ENCODE measurements around the gene ZNF101.

The ZNF101 gene

GRCh38 chr19:19652482-19653295 is 15.9 kb upstream of the ZNF101 start:
- Histone ChIP-seq H3K4me1 (ENCODE audit: control insufficient read depth, insufficient read depth, low read length) (no peaks in the 10 kb centered on the region), H3K27ac (ENCODE audit: insufficient read depth, low read depth, low read length, poor library complexity, severe bottlenecking) (no peak overlapping the region), H3K36me3 (ENCODE audit: control insufficient read depth, insufficient read depth, low read length) (peaks cover 66% of the 10 kb centered on the region), H3K4me3 (ENCODE audit: insufficient read depth, low read depth, low read length) (no peak overlapping the region), H3K9me3 (ENCODE audit: control insufficient read depth, low read length) (no peaks in the 10 kb centered on the region), H3K27me3 (ENCODE audit: control insufficient read depth, insufficient read depth, low read length, poor library complexity, severe bottlenecking) (no peaks in the 10 kb centered on the region)
- 95 to 96% methylated on average over 24 of the region's 24 CpGs for WGBS, 2 experiments

GRCh38 chr19:19653597-19654147 is 15.0 kb upstream of the ZNF101 start:
- H3K4me3 ChIP-seq (ENCODE audit: insufficient read depth, low read depth, low read length), result no peak overlapping the region
- peaks cover 74% of the 10 kb centered on the region for H3K36me3 ChIP-seq (ENCODE audit: control insufficient read depth, insufficient read depth, low read length)
- no peaks in the 10 kb centered on the region for H3K9me3 ChIP-seq (ENCODE audit: control insufficient read depth, low read length)
- no peaks in the 10 kb centered on the region for H3K27me3 ChIP-seq (ENCODE audit: control insufficient read depth, insufficient read depth, low read length, poor library complexity, severe bottlenecking)
- WGBS, 2 experiments, result 95 to 96% methylated on average over 23 of the region's 23 CpGs
- no peak overlapping the region for H3K27ac ChIP-seq (ENCODE audit: insufficient read depth, low read depth, low read length, poor library complexity, severe bottlenecking)
- H3K4me1 ChIP-seq (ENCODE audit: control insufficient read depth, insufficient read depth, low read length), result no peaks in the 10 kb centered on the region

- Histone ChIP-seq H3K27me3 (ENCODE audit: control insufficient read depth, insufficient read depth, low read length, poor library complexity, severe bottlenecking) (no peaks in the 10 kb centered on the region), H3K4me1 (ENCODE audit: control insufficient read depth, insufficient read depth, low read length) (no peaks in the 10 kb centered on the region), H3K4me3 (ENCODE audit: insufficient read depth, low read depth, low read length) (no peak overlapping the region), H3K9me3 (ENCODE audit: control insufficient read depth, low read length) (no peaks in the 10 kb centered on the region), H3K36me3 (ENCODE audit: control insufficient read depth, insufficient read depth, low read length) (peaks cover 77% of the 10 kb centered on the region), H3K27ac (ENCODE audit: insufficient read depth, low read depth, low read length, poor library complexity, severe bottlenecking) (no peak overlapping the region)
- 94 to 96% methylated on average over 15 of the region's 15 CpGs for WGBS, 2 experiments
Measured at GRCh38 chr19:19654441-19654840, 14.2 kb upstream of the ZNF101 start.

- no peaks in the 10 kb centered on the region for H3K4me1 ChIP-seq (ENCODE audit: control insufficient read depth, insufficient read depth, low read length)
- 96% methylated on average over 22 of the region's 22 CpGs for WGBS, 2 experiments
- H3K4me3 ChIP-seq (ENCODE audit: insufficient read depth, low read depth, low read length), result no peak overlapping the region
- H3K36me3 ChIP-seq (ENCODE audit: control insufficient read depth, insufficient read depth, low read length), result peaks cover 74% of the 10 kb centered on the region
- no peaks in the 10 kb centered on the region for H3K27me3 ChIP-seq (ENCODE audit: control insufficient read depth, insufficient read depth, low read length, poor library complexity, severe bottlenecking)
- no peak overlapping the region for H3K27ac ChIP-seq (ENCODE audit: insufficient read depth, low read depth, low read length, poor library complexity, severe bottlenecking)
- no peaks in the 10 kb centered on the region for H3K9me3 ChIP-seq (ENCODE audit: control insufficient read depth, low read length)
Measured at GRCh38 chr19:19655051-19655594, 13.5 kb upstream of the ZNF101 start.

DNA sequence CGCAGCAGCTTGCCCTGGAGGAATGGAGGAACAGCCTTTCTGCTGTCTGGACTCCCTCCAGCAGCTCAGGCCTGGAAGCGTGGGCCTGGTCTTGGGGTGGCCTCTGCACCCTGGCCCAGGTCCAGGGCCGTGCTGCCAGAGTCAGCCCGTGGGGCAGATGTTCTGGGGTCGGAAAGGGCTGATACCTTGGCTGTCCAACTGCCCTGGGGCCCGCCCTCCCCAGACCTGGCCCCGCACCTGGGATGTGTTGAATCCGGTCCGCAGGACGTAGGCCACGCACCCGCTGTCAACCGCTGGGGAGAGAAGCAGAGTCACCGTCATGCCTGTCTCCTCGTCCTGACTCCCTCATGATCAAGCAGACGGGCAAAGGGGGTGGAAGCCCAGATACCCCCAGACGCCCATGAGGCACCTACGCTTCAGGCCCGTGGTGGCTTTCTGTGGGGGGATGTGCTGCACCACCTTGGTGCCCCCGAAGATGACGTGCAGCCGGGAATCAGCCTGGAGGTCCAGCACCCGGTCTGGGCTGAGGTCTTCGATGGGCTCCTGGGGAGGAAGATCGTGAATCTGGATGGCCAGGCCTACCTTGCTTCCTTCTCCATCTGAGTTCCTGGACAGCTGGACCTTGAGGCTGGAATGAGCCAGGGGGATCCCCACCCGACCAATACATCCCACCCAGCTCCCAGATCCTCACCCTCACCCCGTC is 12.8 kb upstream of the ZNF101 start:
- H3K36me3 ChIP-seq (ENCODE audit: control insufficient read depth, insufficient read depth, low read length), result peaks cover 71% of the 10 kb centered on the region

GRCh38 chr19:19656451-19657396 is 11.9 kb upstream of the ZNF101 start:
- no peaks in the 10 kb centered on the region for H3K4me1 ChIP-seq (ENCODE audit: control insufficient read depth, insufficient read depth, low read length)
- WGBS, 2 experiments, result 96 to 97% methylated on average over 33 of the region's 33 CpGs
- H3K27ac ChIP-seq (ENCODE audit: insufficient read depth, low read depth, low read length, poor library complexity, severe bottlenecking), result no peak overlapping the region
- peaks cover 61% of the 10 kb centered on the region for H3K36me3 ChIP-seq (ENCODE audit: control insufficient read depth, insufficient read depth, low read length)
- H3K27me3 ChIP-seq (ENCODE audit: control insufficient read depth, insufficient read depth, low read length, poor library complexity, severe bottlenecking), result no peaks in the 10 kb centered on the region
- H3K9me3 ChIP-seq (ENCODE audit: control insufficient read depth, low read length), result no peaks in the 10 kb centered on the region
- H3K4me3 ChIP-seq (ENCODE audit: insufficient read depth, low read depth, low read length), result no peak overlapping the region

More for the DNA sequence above, 12.8 kb upstream of the ZNF101 start:
- Histone ChIP-seq H3K27me3 (ENCODE audit: control insufficient read depth, insufficient read depth, low read length, poor library complexity, severe bottlenecking) (no peaks in the 10 kb centered on the region), H3K4me1 (ENCODE audit: control insufficient read depth, insufficient read depth, low read length) (no peaks in the 10 kb centered on the region), H3K27ac (ENCODE audit: insufficient read depth, low read depth, low read length, poor library complexity, severe bottlenecking) (no peak overlapping the region), H3K4me3 (ENCODE audit: insufficient read depth, low read depth, low read length) (no peak overlapping the region), H3K9me3 (ENCODE audit: control insufficient read depth, low read length) (no peaks in the 10 kb centered on the region)
- WGBS, 2 experiments, result 96 to 97% methylated on average over 27 of the region's 27 CpGs

GRCh38 chr19:19657397-19657783 is 11.2 kb upstream of the ZNF101 start:
- H3K9me3 ChIP-seq (ENCODE audit: control insufficient read depth, low read length), result no peaks in the 10 kb centered on the region
- H3K27ac ChIP-seq (ENCODE audit: insufficient read depth, low read depth, low read length, poor library complexity, severe bottlenecking), result no peak overlapping the region
- H3K27me3 ChIP-seq (ENCODE audit: control insufficient read depth, insufficient read depth, low read length, poor library complexity, severe bottlenecking), result no peaks in the 10 kb centered on the region
- WGBS, 2 experiments, result 95 to 97% methylated on average over 10 of the region's 10 CpGs
- peaks cover 56% of the 10 kb centered on the region for H3K36me3 ChIP-seq (ENCODE audit: control insufficient read depth, insufficient read depth, low read length)
- H3K4me3 ChIP-seq (ENCODE audit: insufficient read depth, low read depth, low read length), result no peak overlapping the region
- H3K4me1 ChIP-seq (ENCODE audit: control insufficient read depth, insufficient read depth, low read length), result peaks cover 5% of the 10 kb centered on the region

DNA sequence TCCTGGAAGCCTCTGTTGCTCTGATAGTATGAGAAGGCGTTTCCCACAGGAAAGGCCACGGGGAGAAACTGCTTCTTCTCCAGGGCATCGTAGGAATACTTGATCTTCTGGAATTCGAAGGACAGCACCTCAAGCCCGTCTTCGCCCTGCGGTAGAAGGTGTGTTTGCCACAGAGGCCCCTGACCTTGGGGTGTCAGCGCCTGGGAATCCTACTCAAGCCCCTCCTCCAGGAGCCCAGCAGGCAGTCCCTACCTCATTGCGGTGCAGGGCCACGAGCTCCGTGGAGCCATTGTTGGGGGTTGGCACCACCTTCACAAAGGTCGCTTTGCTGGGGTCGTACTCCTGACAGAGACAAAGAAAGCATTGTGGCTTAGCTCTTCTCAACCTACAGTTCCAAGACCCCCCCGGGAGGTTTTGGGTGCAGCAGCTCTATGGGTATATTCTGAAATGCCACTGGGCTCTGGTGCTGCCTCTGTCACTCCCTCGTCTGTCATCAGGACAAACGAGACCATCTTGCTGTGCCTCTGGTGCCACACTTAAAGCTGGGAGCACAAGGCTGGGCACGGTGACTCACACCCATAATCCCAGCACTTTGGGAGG is 8.9 kb upstream of the ZNF101 start:
- H3K4me1 ChIP-seq (ENCODE audit: control insufficient read depth, insufficient read depth, low read length), result peaks cover 10% of the 10 kb centered on the region
- peaks cover 36% of the 10 kb centered on the region for H3K36me3 ChIP-seq (ENCODE audit: control insufficient read depth, insufficient read depth, low read length)
- H3K27me3 ChIP-seq (ENCODE audit: control insufficient read depth, insufficient read depth, low read length, poor library complexity, severe bottlenecking), result no peaks in the 10 kb centered on the region
- H3K9me3 ChIP-seq (ENCODE audit: control insufficient read depth, low read length), result no peaks in the 10 kb centered on the region
- WGBS, 2 experiments, result 91% methylated on average over 17 of the region's 17 CpGs
- H3K4me3 ChIP-seq (ENCODE audit: insufficient read depth, low read depth, low read length), result no peak overlapping the region
- H3K27ac ChIP-seq (ENCODE audit: insufficient read depth, low read depth, low read length, poor library complexity, severe bottlenecking), result no peak overlapping the region

GRCh38 chr19:19661141-19661674 is 7.4 kb upstream of the ZNF101 start:
- Histone ChIP-seq H3K4me3 (ENCODE audit: insufficient read depth, low read depth, low read length) (peak overlapping the region; percentile 2), H3K9me3 (ENCODE audit: control insufficient read depth, low read length) (no peaks in the 10 kb centered on the region), H3K27me3 (ENCODE audit: control insufficient read depth, insufficient read depth, low read length, poor library complexity, severe bottlenecking) (no peaks in the 10 kb centered on the region), H3K36me3 (ENCODE audit: control insufficient read depth, insufficient read depth, low read length) (peaks cover 23% of the 10 kb centered on the region), H3K27ac (ENCODE audit: insufficient read depth, low read depth, low read length, poor library complexity, severe bottlenecking) (no peak overlapping the region), H3K4me1 (ENCODE audit: control insufficient read depth, insufficient read depth, low read length) (peaks cover 10% of the 10 kb centered on the region)
- WGBS, 2 experiments, result 94 to 95% methylated on average over 10 of the region's 10 CpGs
